OCI-LY1 (cell line): ENCODE measurements around the gene ANO4.
"Not testable (repeated sequence)": the region's sequence is repeated elsewhere in the genome, so short reads cannot be mapped to it uniquely, and the experiment has no call there.

Experiments
- H2AFZ ChIP-seq: fragments of 200-600 bp; sonication (generic), shearing (Covaris generic); 2 replicates; pipeline ENCODE4 v1.6.0; 2014; ENCODE audit warnings: antibody characterized with exemption, mild to moderate bottlenecking, low read length
- H3F3A ChIP-seq: fragments of 200-600 bp; sonication (generic), shearing (Covaris generic); 2 replicates; pipeline ENCODE4 v1.6.0; 2014; ENCODE audit warnings: mild to moderate bottlenecking, antibody characterized with exemption, low read length, moderate library complexity; ENCODE audit not compliant: insufficient read depth
- H3K27ac ChIP-seq: fragments of 200-600 bp; sonication (generic); 2 replicates; pipeline ENCODE4 v1.5.1; 2014; ENCODE audit warnings: low read length, mixed run types, mild to moderate bottlenecking, low read depth; ENCODE audit not compliant: poor library complexity, severe bottlenecking
- H3K27me3 ChIP-seq: fragments of 200-600 bp; sonication (generic); 2 replicates; pipeline ENCODE4 v1.6.0; 2014; ENCODE audit warnings: antibody characterized with exemption, mild to moderate bottlenecking, low read length, moderate library complexity; ENCODE audit not compliant: insufficient read depth
- H3K36me3 ChIP-seq: fragments of 200-600 bp; sonication (generic); 2 replicates; pipeline ENCODE4 v1.6.1; 2014; ENCODE audit warnings: mild to moderate bottlenecking, antibody characterized with exemption, low read length, moderate library complexity, mixed read lengths; ENCODE audit not compliant: insufficient read depth
- H3K4me1 ChIP-seq: fragments of 200-600 bp; sonication (generic); 2 replicates; pipeline ENCODE4 v1.5.1; 2014; ENCODE audit warnings: mild to moderate bottlenecking, low read length, moderate library complexity; ENCODE audit not compliant: insufficient read depth, severe bottlenecking
- H3K4me2 ChIP-seq: fragments of 200-600 bp; sonication (generic), shearing (Covaris generic); 2 replicates; pipeline ENCODE4 v1.6.1; 2014; ENCODE audit warnings: low read length
- H3K4me3 ChIP-seq: fragments of 200-600 bp; sonication (generic); 2 replicates; pipeline ENCODE4 v1.5.1; 2014; ENCODE audit warnings: low read length, low read depth, mild to moderate bottlenecking, mixed read lengths; ENCODE audit not compliant: poor library complexity, severe bottlenecking
- H3K79me2 ChIP-seq: fragments of 200-600 bp; shearing (Covaris generic); 2 replicates; pipeline ENCODE4 v1.6.1; 2016; ENCODE audit warnings: mixed run types, low read length, mixed read lengths; ENCODE audit not compliant: insufficient read depth
- H3K9ac ChIP-seq: fragments of 200-600 bp; sonication (generic), shearing (Covaris generic); 2 replicates; pipeline ENCODE4 v1.6.1; 2014; ENCODE audit warnings: mild to moderate bottlenecking, low read length, mixed read lengths
- H3K9me2 ChIP-seq: fragments of 200-600 bp; sonication (generic), shearing (Covaris generic); 2 replicates; pipeline ENCODE4 v1.6.1; 2014; ENCODE audit warnings: low read depth, mild to moderate bottlenecking, low read length, mixed read lengths
- H3K9me3 ChIP-seq: fragments of 200-600 bp; shearing (Covaris generic); 2 replicates; pipeline ENCODE4 v1.6.1; 2014; ENCODE audit warnings: low read length, mixed read lengths
- H4K20me1 ChIP-seq: fragments of 200-600 bp; sonication (generic), shearing (Covaris generic); 2 replicates; pipeline ENCODE4 v1.6.0; 2016; ENCODE audit warnings: mild to moderate bottlenecking, low read length; ENCODE audit not compliant: insufficient read depth
- EZH2 ChIP-seq: fragments of 200-600 bp; sonication (generic), shearing (Covaris generic); IDR thresholded peaks from 2 replicates; pipeline ENCODE4 v1.8.0; 2017; ENCODE audit warnings: borderline replicate concordance, mixed run types, mild to moderate bottlenecking, antibody characterized with exemption, low read length, moderate library complexity, mixed read lengths
- TF ChIP-seq, protein P1 (sequence below): fragments of 200-600 bp; sonication (generic), shearing (Covaris generic); IDR thresholded peaks from 2 replicates; pipeline ENCODE4 v1.5.1; 2017; ENCODE audit warnings: mild to moderate bottlenecking, antibody characterized with exemption, low read length, moderate library complexity, mixed read lengths

ANO4 gene

GRCh38 chr12:101117842-101118241 is 323.3 kb downstream of the ANO4 start:
- TF ChIP-seq, protein P1, sequence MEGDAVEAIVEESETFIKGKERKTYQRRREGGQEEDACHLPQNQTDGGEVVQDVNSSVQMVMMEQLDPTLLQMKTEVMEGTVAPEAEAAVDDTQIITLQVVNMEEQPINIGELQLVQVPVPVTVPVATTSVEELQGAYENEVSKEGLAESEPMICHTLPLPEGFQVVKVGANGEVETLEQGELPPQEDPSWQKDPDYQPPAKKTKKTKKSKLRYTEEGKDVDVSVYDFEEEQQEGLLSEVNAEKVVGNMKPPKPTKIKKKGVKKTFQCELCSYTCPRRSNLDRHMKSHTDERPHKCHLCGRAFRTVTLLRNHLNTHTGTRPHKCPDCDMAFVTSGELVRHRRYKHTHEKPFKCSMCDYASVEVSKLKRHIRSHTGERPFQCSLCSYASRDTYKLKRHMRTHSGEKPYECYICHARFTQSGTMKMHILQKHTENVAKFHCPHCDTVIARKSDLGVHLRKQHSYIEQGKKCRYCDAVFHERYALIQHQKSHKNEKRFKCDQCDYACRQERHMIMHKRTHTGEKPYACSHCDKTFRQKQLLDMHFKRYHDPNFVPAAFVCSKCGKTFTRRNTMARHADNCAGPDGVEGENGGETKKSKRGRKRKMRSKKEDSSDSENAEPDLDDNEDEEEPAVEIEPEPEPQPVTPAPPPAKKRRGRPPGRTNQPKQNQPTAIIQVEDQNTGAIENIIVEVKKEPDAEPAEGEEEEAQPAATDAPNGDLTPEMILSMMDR: no peak
- no peak for TF ChIP-seq EZH2

DNA sequence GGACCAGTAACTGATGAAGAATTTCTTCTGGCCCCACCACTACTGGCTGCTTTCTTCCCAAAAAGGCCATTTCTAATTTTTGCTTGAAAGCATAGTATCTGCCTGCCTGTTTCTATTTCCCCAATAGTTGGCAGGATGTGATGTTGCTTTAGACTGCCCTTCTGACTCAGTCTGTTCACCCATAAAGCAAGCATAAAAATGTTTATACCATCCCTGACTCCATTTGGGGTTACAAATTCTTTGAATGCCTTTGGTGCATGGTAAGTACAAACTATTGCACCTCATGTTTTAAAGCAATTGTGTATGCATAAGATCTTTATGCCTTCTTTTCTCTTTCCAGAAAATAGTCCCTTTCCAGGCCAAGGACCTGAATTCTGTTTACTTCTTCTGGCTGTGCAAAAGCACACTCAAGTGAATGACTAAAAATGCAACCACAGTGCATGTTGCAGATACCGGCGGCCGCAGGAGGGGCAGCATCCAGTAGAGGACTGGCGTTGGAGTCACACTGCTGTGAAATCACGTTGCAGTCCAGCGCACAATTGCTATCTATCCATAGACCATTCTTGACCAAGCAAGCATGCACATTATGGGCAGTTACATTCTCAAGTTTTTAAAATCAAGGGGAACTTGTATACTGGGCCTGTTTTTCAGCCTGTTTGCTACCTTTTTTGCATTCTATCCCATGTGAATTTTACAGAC is 333.1 kb downstream of the ANO4 start:
- TF ChIP-seq, protein P1: no peak
- Histone ChIP-seq H3K4me1 (no peaks in the 10 kb centered on the region), H3K4me3 (no peak overlapping the region), H3K9me2 (no peaks in the 10 kb centered on the region), H4K20me1 (no peaks in the 10 kb centered on the region), H3F3A (no peaks in the 10 kb centered on the region), H3K27me3 (no peaks in the 10 kb centered on the region), H2AFZ (no peak overlapping the region), H3K36me3 (no peaks in the 10 kb centered on the region), H3K27ac (no peak overlapping the region), H3K4me2 (no peak overlapping the region), H3K9ac (no peak overlapping the region), H3K9me3 (no peaks in the 10 kb centered on the region), H3K79me2 (no peaks in the 10 kb centered on the region)

More at GRCh38 chr12:101117842-101118241, 323.3 kb downstream of the ANO4 start:
- Histone ChIP-seq H3K4me1 (no peaks in the 10 kb centered on the region), H3K27me3 (no peaks in the 10 kb centered on the region), H3K27ac (no peak overlapping the region), H4K20me1 (no peaks in the 10 kb centered on the region), H3F3A (no peaks in the 10 kb centered on the region), H3K79me2 (no peaks in the 10 kb centered on the region), H3K36me3 (no peaks in the 10 kb centered on the region), H3K4me3 (no peak overlapping the region), H3K9ac (no peak overlapping the region), H2AFZ (no peak overlapping the region), H3K9me3 (no peaks in the 10 kb centered on the region), H3K9me2 (no peaks in the 10 kb centered on the region), H3K4me2 (no peak overlapping the region)

- not testable (repeated sequence) for H3K36me3 ChIP-seq, H3K79me2 ChIP-seq, H3K4me2 ChIP-seq, H2AFZ ChIP-seq, H3F3A ChIP-seq, H3K4me3 ChIP-seq, H3K9me2 ChIP-seq, H3K9ac ChIP-seq, H3K9me3 ChIP-seq, H3K4me1 ChIP-seq, H4K20me1 ChIP-seq, H3K27ac ChIP-seq, H3K27me3 ChIP-seq
Observed at GRCh38 chr12:101145777-101146431, 351.3 kb downstream of the ANO4 start.

DNA sequence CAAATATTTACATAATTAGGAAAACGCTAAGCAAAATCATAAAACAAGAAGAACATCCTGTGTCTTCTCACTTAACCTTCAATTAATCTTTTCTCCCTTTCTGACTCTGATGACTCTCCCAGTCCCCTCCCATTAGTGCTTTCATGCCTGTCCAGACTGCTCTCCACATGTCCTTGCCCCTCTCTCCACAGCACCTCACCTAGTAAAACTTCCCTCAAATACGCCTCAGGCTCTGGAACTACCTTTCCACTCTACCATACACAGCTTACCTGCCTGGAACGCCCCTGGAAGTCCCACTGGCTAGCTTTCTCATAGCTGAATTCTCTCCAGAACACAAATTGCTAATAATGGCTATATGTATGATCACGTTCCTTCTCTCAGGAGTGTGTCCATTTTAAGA is 370.7 kb downstream of the ANO4 start:
- TF ChIP-seq EZH2: no peak
- TF ChIP-seq, protein P1: no peak
- H3K9me2 ChIP-seq: no peaks in the 10 kb centered on the region
- H3K79me2 ChIP-seq: no peaks in the 10 kb centered on the region
- no peak overlapping the region for H3K27ac ChIP-seq
- no peak overlapping the region for H3K9ac ChIP-seq
- no peaks in the 10 kb centered on the region for H3K36me3 ChIP-seq
- no peak overlapping the region for H3K4me2 ChIP-seq
- H3K4me1 ChIP-seq: no peaks in the 10 kb centered on the region
- H3K4me3 ChIP-seq: no peak overlapping the region
- no peak overlapping the region for H2AFZ ChIP-seq
- H3K27me3 ChIP-seq: no peaks in the 10 kb centered on the region
- no peaks in the 10 kb centered on the region for H3K9me3 ChIP-seq
- no peaks in the 10 kb centered on the region for H4K20me1 ChIP-seq
- H3F3A ChIP-seq: no peaks in the 10 kb centered on the region
